HepG2 (cell line): Measurements from ENCODE around the gene PPIB. TPM values are rescaled to one million over a fixed set of nuclear protein-coding genes. Genes with fewer than 3 reads are reported as not detected.
A peak's percentile ranks its signal among the peaks of the same experiment; 100 is the strongest.

Experiments used
- ATAC-seq: fragments of 200-7000 bp; cut with Tn5 transposase; 3 replicates; pipeline ENCODE4 v1.9.1; 2020; ENCODE audit warnings: mild to moderate bottlenecking, moderate library complexity
- BruUV-seq: library from RNA; stranded (reverse); fragments of 400-500 nt; replicated peaks from 2 replicates; lab custom pipeline; 2021; lab: Mats Ljungman, UMichigan
- CTCF ChIA-PET: fragments of 300-600 bp; formaldehyde crosslinking; extraction: SDS; loops from one replicate; lab custom pipeline; 2021; ENCODE audit warnings: low total read pairs, inconsistent platforms, low intra/inter-chr PET ratio; lab: Yijun Ruan, JAX
- POLR2A ChIA-PET: fragments of 350-600 bp; sonication (Branson Sonifier 250); formaldehyde crosslinking; loops from one replicate; lab custom pipeline; 2020; ENCODE audit warnings: antibody characterized with exemption, inconsistent platforms; lab: Yijun Ruan, JAX
- DNase-seq: peaks from one replicate; pipeline ENCODE4 v3.0.0-alpha.2; 2015; ENCODE audit warnings: low spot score
- FAIRE-seq: peaks from 3 replicates; lab custom pipeline; 2011; peaks lifted over from hg19 to GRCh38; lab: Jason Lieb, UNC
- H2AFZ ChIP-seq: one replicate; pipeline ENCODE4 v1.6.1; 2011; ENCODE audit warnings: low read length, inconsistent platforms
- H3K27ac ChIP-seq: fragments of 300-600 bp; 3 replicates; pipeline ENCODE4 v1.8.0; 2011; ENCODE audit warnings: mixed run types, mild to moderate bottlenecking, mixed read lengths, low read length, inconsistent platforms; ENCODE audit not compliant: insufficient read depth; ENCODE audit errors: extremely low read length
- H3K27me3 ChIP-seq, 2 experiments: fragments of 200-600 bp in 1 of 2; 2 replicates in 1 of 2; 3 replicates in 1 of 2; pipeline versions ENCODE4 v1.6.0 to v1.8.0; 2011; ENCODE audit warnings: low read length in 2 of 2, mild to moderate bottlenecking in 2 of 2, moderate library complexity in 2 of 2, inconsistent platforms in 1 of 2; ENCODE audit not compliant: insufficient read depth in 2 of 2, control insufficient read depth in 1 of 2
- H3K36me3 ChIP-seq, 2 experiments: fragments of 200-600 bp in 1 of 2; replicated peaks in 1 of 2; 2 replicates in 1 of 2; 3 replicates in 1 of 2; pipeline versions ENCODE4 v1.5.1 to v1.8.0; 2011; ENCODE audit warnings: low read length in 2 of 2, inconsistent platforms in 1 of 2; ENCODE audit not compliant: insufficient read depth in 2 of 2, control insufficient read depth in 1 of 2
- H3K4me1 ChIP-seq: 2 replicates; pipeline ENCODE4 v1.5.1; 2012; ENCODE audit warnings: low read length, inconsistent platforms; ENCODE audit not compliant: insufficient read depth
- H3K4me2 ChIP-seq: 2 replicates; pipeline ENCODE4 v1.6.0; 2011; ENCODE audit warnings: low read depth, low read length, inconsistent platforms
- H3K4me3 ChIP-seq, 3 experiments: fragments of 200-600 bp in 1 of 3; sonication (generic), shearing (Covaris generic) in 1 of 3; replicated peaks in 1 of 3; 2 replicates each; pipeline ENCODE4 v1.5.1; 2011 to 2016; ENCODE audit warnings: low read length in 3 of 3, inconsistent platforms in 2 of 3, low read depth in 2 of 3, mild to moderate bottlenecking in 2 of 3, control low read depth in 1 of 3, mixed read lengths in 1 of 3; ENCODE audit not compliant: insufficient read depth in 1 of 3
- H3K79me2 ChIP-seq: one replicate; pipeline ENCODE4 v1.6.1; 2011; ENCODE audit warnings: low read length, inconsistent platforms; ENCODE audit not compliant: insufficient read depth
- H3K9ac ChIP-seq: 2 replicates; pipeline ENCODE4 v1.6.0; 2011; ENCODE audit warnings: mild to moderate bottlenecking, low read depth, low read length, inconsistent platforms; ENCODE audit not compliant: insufficient read depth
- H3K9me3 ChIP-seq: 2 replicates; pipeline ENCODE4 v1.5.1; 2012; ENCODE audit warnings: mild to moderate bottlenecking, low read length
- H4K20me1 ChIP-seq: 2 replicates; pipeline ENCODE4 v1.6.0; 2011; ENCODE audit warnings: inconsistent platforms, mild to moderate bottlenecking, low read length, moderate library complexity; ENCODE audit not compliant: insufficient read depth
- KDM6A ChIP-seq: IDR thresholded peaks from 2 replicates; pipeline ENCODE4 v1.6.1; 2016; ENCODE audit warnings: low read depth
- NONO ChIP-seq, 2 experiments: fragments of 450-650 bp in 1 of 2; sonication (generic) in 1 of 2; formaldehyde crosslinking in 1 of 2; IDR thresholded peaks in 1 of 2; conservative IDR thresholded peaks in 1 of 2; 2 replicates each; pipeline versions ENCODE4 v1.6.1 to v1.8.0; 2017 to 2022; ENCODE audit warnings: mild to moderate bottlenecking in 1 of 2, missing genetic modification reagents in 1 of 2, moderate library complexity in 1 of 2
- RAD21 ChIP-seq: fragments of 450-650 bp; formaldehyde crosslinking; IDR thresholded peaks from 2 replicates; pipeline ENCODE4 v1.5.0; 2020; ENCODE audit warnings: mild to moderate bottlenecking
- RBM22 ChIP-seq: fragments of 200-400 bp; formaldehyde crosslinking; optimal IDR thresholded peaks from 2 replicates; pipeline ENCODE3; 2017; ENCODE audit warnings: mild to moderate bottlenecking, low read length, moderate library complexity
- SRSF9 ChIP-seq: fragments of 200-400 bp; formaldehyde crosslinking; IDR thresholded peaks from 2 replicates; pipeline ENCODE4 v1.6.1; 2018; ENCODE audit warnings: borderline replicate concordance, mild to moderate bottlenecking, low read depth, low read length; ENCODE audit not compliant: insufficient read depth, poor library complexity, severe bottlenecking
- STAG1 ChIP-seq: sonication (generic); formaldehyde crosslinking; IDR thresholded peaks from 2 replicates; pipeline ENCODE4 v1.4.0; 2020; ENCODE audit warnings: missing genetic modification reagents
- ZNF646 ChIP-seq: sonication (generic); formaldehyde crosslinking; IDR thresholded peaks from 2 replicates; pipeline ENCODE4 v1.9.0; 2021; ENCODE audit warnings: mild to moderate bottlenecking, missing genetic modification reagents
- ZSCAN30 ChIP-seq: sonication (generic); formaldehyde crosslinking; IDR thresholded peaks from 2 replicates; pipeline ENCODE4 v1.5.0; 2020; ENCODE audit warnings: mild to moderate bottlenecking, missing genetic modification reagents
- WGBS: methylation state at CpG from one replicate; pipeline ENCODE4 v1.1.6; 2017; ENCODE audit warnings: low lambda C conversion rate; 5-methylcytosine and 5-hydroxymethylcytosine counted together
- in situ Hi-C: cut with HindIII; loops from 2 replicates; pipeline ENCODE4 v1.10.0; 2017; ENCODE audit warnings: low pct_unique_long_range_greater_than_20kb; ENCODE audit not compliant: extremely low pct_ligation_motif_present
- intact Hi-C: fragments of 100-400 bp; cut with micrococcal nuclease; formaldehyde crosslinking; loops from one replicate; pipeline ENCODE4 v1.10.0; 2022; ENCODE audit not compliant: unreplicated experiment
- polyA plus RNA-seq, 8 experiments: library from polyadenylated mRNA; depleted of rRNA in 3 of 8; stranded (reverse) in 7 of 8; unstranded in 1 of 8; fragments of >200 nt; fragmentation: Illumina TruSeq in 4 of 8; extraction: Trizol in 4 of 8; gene quantifications; 2 replicates each; pipeline versions ENCODE4 v1.2.1 to v1.2.3, GENCODE V29; 2011 to 2016; ENCODE audit warnings: low read depth in 4 of 8, missing spikeins in 1 of 8, mixed read lengths in 1 of 8; ENCODE audit not compliant: insufficient read depth in 1 of 8
- total RNA-seq, 5 experiments: library from RNA; depleted of rRNA; stranded (reverse); fragments of >200 nt; fragmentation: Illumina TruSeq; extraction: Trizol; gene quantifications; 2 replicates each; pipeline ENCODE4 v1.2.3, GENCODE V29; 2016; ENCODE audit warnings: low read depth in 1 of 5
- TF ChIP-seq, protein P1 (sequence below): sonication (generic); formaldehyde crosslinking; IDR thresholded peaks from 2 replicates; pipeline ENCODE4 v1.5.0; 2020; ENCODE audit warnings: mild to moderate bottlenecking, missing genetic modification reagents, moderate library complexity
- TF ChIP-seq, protein P2 (sequence below): sonication (generic); formaldehyde crosslinking; IDR thresholded peaks from 2 replicates; pipeline ENCODE4 v1.9.0; 2021; ENCODE audit warnings: missing genetic modification reagents, borderline replicate concordance
- TF ChIP-seq, protein P3 (sequence below): sonication (generic); formaldehyde crosslinking; IDR thresholded peaks from 2 replicates; pipeline ENCODE4 v1.8.1; 2023; ENCODE audit warnings: mild to moderate bottlenecking, missing genetic modification reagents, borderline replicate concordance

Gene PPIB
- total and polyA plus RNA-seq, 2 of the 13 experiments (the other 11 are each of a cell fraction or from before 2014, with no cell fraction given): 780 to 882 TPM

- Histone ChIP-seq H3K36me3 (peaks cover 0 to 6% of the 10 kb centered on the region in 2 experiments; a peak in 3 of 5 replicates), H3K27ac (no peak overlapping the region), H3K4me3 (no peak overlapping the region), H3K79me2 (no peaks in the 10 kb centered on the region), H3K9ac (no peak overlapping the region), H3K4me1 (no peaks in the 10 kb centered on the region), H2AFZ (no peak overlapping the region), H3K9me3 (no peaks in the 10 kb centered on the region), H3K27me3 (no peaks in the 10 kb centered on the region), H4K20me1 (no peaks in the 10 kb centered on the region), H3K4me2 (no peak overlapping the region)
- FAIRE-seq (peak; percentile 34), ATAC-seq (no peak), DNase-seq (peak; percentile 32)
- 35% methylated on average over 3 of the region's 3 CpGs for WGBS
- in situ Hi-C loops: loop anchor here (5.0 to 25.0 kb wide), 2 partner anchors 147 to 477 kb away; partner anchors contain the start of gene CSNK1G1
- intact Hi-C loops: loop anchor here (1.0 to 10.0 kb wide), 2 partner anchors 146 to 445 kb away; partner anchors contain the start of gene CSNK1G1
- POLR2A ChIA-PET: interaction anchor here (0.5 kb wide), 1 partner anchor 26 kb away, joined by 3 read pairs; no protein-coding TSS in a partner anchor
- TF ChIP-seq, protein P1, sequence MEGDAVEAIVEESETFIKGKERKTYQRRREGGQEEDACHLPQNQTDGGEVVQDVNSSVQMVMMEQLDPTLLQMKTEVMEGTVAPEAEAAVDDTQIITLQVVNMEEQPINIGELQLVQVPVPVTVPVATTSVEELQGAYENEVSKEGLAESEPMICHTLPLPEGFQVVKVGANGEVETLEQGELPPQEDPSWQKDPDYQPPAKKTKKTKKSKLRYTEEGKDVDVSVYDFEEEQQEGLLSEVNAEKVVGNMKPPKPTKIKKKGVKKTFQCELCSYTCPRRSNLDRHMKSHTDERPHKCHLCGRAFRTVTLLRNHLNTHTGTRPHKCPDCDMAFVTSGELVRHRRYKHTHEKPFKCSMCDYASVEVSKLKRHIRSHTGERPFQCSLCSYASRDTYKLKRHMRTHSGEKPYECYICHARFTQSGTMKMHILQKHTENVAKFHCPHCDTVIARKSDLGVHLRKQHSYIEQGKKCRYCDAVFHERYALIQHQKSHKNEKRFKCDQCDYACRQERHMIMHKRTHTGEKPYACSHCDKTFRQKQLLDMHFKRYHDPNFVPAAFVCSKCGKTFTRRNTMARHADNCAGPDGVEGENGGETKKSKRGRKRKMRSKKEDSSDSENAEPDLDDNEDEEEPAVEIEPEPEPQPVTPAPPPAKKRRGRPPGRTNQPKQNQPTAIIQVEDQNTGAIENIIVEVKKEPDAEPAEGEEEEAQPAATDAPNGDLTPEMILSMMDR: peak; percentile 38
- TF ChIP-seq STAG1 (CRISPR knock-in tag): peak; percentile 73
- no peak for TF ChIP-seq KDM6A
- no peak for TF ChIP-seq NONO (IDR thresholded peaks at IDR 0.05)
- TF ChIP-seq NONO (CRISPR knock-in tag; conservative IDR thresholded peaks at IDR 0.05): no peak
- no peak for TF ChIP-seq RBM22
- no peak for TF ChIP-seq SRSF9
- TF ChIP-seq, protein P2, sequence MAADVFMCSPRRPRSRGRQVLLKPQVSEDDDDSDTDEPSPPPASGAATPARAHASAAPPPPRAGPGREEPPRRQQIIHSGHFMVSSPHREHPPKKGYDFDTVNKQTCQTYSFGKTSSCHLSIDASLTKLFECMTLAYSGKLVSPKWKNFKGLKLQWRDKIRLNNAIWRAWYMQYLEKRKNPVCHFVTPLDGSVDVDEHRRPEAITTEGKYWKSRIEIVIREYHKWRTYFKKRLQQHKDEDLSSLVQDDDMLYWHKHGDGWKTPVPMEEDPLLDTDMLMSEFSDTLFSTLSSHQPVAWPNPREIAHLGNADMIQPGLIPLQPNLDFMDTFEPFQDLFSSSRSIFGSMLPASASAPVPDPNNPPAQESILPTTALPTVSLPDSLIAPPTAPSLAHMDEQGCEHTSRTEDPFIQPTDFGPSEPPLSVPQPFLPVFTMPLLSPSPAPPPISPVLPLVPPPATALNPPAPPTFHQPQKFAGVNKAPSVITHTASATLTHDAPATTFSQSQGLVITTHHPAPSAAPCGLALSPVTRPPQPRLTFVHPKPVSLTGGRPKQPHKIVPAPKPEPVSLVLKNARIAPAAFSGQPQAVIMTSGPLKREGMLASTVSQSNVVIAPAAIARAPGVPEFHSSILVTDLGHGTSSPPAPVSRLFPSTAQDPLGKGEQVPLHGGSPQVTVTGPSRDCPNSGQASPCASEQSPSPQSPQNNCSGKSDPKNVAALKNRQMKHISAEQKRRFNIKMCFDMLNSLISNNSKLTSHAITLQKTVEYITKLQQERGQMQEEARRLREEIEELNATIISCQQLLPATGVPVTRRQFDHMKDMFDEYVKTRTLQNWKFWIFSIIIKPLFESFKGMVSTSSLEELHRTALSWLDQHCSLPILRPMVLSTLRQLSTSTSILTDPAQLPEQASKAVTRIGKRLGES (CRISPR knock-in tag): no peak
- peak; percentile 51; the same call in 1 of the 2 replicates for TF ChIP-seq RAD21 (CRISPR knock-in tag)
- TF ChIP-seq ZNF646 (CRISPR knock-in tag): no peak
- TF ChIP-seq ZSCAN30 (CRISPR knock-in tag): no peak
- TF ChIP-seq, protein P3, sequence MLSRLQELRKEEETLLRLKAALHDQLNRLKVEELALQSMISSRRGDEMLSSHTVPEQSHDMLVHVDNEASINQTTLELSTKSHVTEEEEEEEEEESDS (CRISPR knock-in tag): no peak
- CTCF ChIA-PET: interaction anchor here (1.3 to 1.6 kb wide), 2 partner anchors 147 to 471 kb away, joined by 4 to 7 read pairs; partner anchors contain the start of gene CSNK1G1
- BruUV-seq: no TSS peak
Measured at GRCh38 chr15:64209680-64210334, 47.0 kb upstream of the PPIB start.
